Activated gamma-delta T cell treated with Interleukin-2 at 50 U/mL for 16 hours (primary cell): ENCODE measurements around the gene DHX36.

ENCODE experiments used
- DNase-seq: peaks from one replicate; pipeline ENCODE4 v3.0.0-alpha.2; 2020

The DHX36 gene

GRCh38 chr3:154323891-154324738 is at the start of gene DHX36:
Gene DHX36, minus strand, starts transcription at chr3:154324487. Its CDS starts 71 bp downstream, at chr3:154324416.
- DNase-seq = peak; percentile 86

- no peak for DNase-seq
These were observed 42.9 kb upstream of the DHX36 start for GRCh38 chr3:154367221-154367620.

GRCh38 chr3:154364849-154365248 is 40.6 kb upstream of the DHX36 start:
- DNase-seq = no peak

- no peak for DNase-seq
These were observed 36.8 kb upstream of the DHX36 start for GRCh38 chr3:154361099-154361498.

- no peak for DNase-seq
These were observed 31.7 kb upstream of the DHX36 start for GRCh38 chr3:154356009-154356408.

- no peak for DNase-seq
These were observed 24.9 kb upstream of the DHX36 start for GRCh38 chr3:154349223-154349622.

GRCh38 chr3:154345422-154346122 is 21.3 kb upstream of the DHX36 start:
- DNase-seq = no peak

- no peak for DNase-seq
These were observed 14.3 kb upstream of the DHX36 start for GRCh38 chr3:154338570-154338969.

GRCh38 chr3:154338008-154338407 is 13.7 kb upstream of the DHX36 start:
- no peak for DNase-seq

- DNase-seq = no peak
These were observed 10.7 kb upstream of the DHX36 start for GRCh38 chr3:154334973-154335420.

- DNase-seq = no peak
These were observed 3.6 kb upstream of the DHX36 start for GRCh38 chr3:154327871-154328270.

- no peak for DNase-seq
These were observed 632 bp upstream of the DHX36 start for GRCh38 chr3:154324919-154325318.

GRCh38 chr3:154316974-154317767 is 7.1 kb downstream of the DHX36 start:
- DNase-seq = no peak

- DNase-seq = no peak
These were observed 10.1 kb downstream of the DHX36 start for GRCh38 chr3:154314152-154314551.

- DNase-seq = no peak
These were observed 13.4 kb downstream of the DHX36 start for GRCh38 chr3:154310840-154311239.

GRCh38 chr3:154307363-154307762 is 16.9 kb downstream of the DHX36 start:
- DNase-seq = no peak

- no peak for DNase-seq
These were observed 19.4 kb downstream of the DHX36 start for GRCh38 chr3:154304936-154305335.

GRCh38 chr3:154304116-154304786 is 20.0 kb downstream of the DHX36 start:
- no peak for DNase-seq

- no peak for DNase-seq
These were observed 22.7 kb downstream of the DHX36 start for GRCh38 chr3:154301561-154301960.

- no peak for DNase-seq
These were observed 30.3 kb downstream of the DHX36 start for GRCh38 chr3:154294016-154294415.

- DNase-seq = no peak
These were observed 34.1 kb downstream of the DHX36 start for GRCh38 chr3:154290187-154290586.

GRCh38 chr3:154285221-154285620 is 39.1 kb downstream of the DHX36 start:
- no peak for DNase-seq

- no peak for DNase-seq
These were observed 44.1 kb downstream of the DHX36 start for GRCh38 chr3:154280161-154280560.
